ENCODE results near the gene SLBP. TPM values are rescaled to one million over a fixed set of nuclear protein-coding genes. Genes with fewer than 3 reads are reported as not detected.

The SLBP gene
- total RNA-seq, 1 donor from 2014 or later, result 60.2 TPM

- Mint-ChIP-seq H3K27me3 (ENCODE audit: low read depth) (no peaks in the 10 kb centered on the region), H3K4me1 (no peaks in the 10 kb centered on the region), H3K27ac (ENCODE audit: unreplicated experiment) (no peak overlapping the region), H3K36me3 (ENCODE audit: low read depth) (peaks cover 3% of the 10 kb centered on the region), H3K4me3 (no peak overlapping the region), H3K9me3 (no peaks in the 10 kb centered on the region)
- no peak for TF ChIP-seq CTCF (conservative IDR thresholded peaks at IDR 0.05)
- no peak for DNase-seq (ENCODE audit: low read depth, low spot score)
Measured at GRCh38 chr4:1744552-1744951, 32.4 kb upstream of the SLBP start.

DNA sequence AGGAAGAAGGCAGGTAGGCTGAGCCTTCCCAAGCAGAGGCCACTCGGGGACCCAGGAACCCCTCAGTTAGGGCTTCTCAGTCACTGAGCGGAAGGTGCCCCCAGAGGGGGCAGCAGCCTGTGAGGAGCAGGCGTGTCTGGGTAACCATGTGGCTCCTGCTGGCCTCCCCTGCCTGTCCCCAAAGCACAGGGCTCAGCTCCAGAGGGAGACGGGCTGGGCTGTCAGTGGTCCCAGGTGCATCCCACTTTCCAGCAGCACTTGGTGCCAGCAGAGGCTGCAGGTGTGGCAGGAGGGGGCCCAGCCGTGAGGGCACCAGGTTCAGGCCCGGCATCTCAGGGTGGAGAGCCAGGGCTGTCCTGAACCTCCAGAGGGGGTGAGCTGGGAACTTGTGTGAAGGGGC lies 31.9 kb upstream of the SLBP start:
- H3K4me3 Mint-ChIP-seq, result no peak overlapping the region
- no peak for DNase-seq (ENCODE audit: low read depth, low spot score)
- H3K9me3 Mint-ChIP-seq, result no peaks in the 10 kb centered on the region
- H3K4me1 Mint-ChIP-seq, result no peaks in the 10 kb centered on the region
- TF ChIP-seq CTCF (conservative IDR thresholded peaks at IDR 0.05), result no peak
- H3K27ac Mint-ChIP-seq (ENCODE audit: unreplicated experiment), result no peak overlapping the region
- H3K36me3 Mint-ChIP-seq (ENCODE audit: low read depth), result peaks cover 4% of the 10 kb centered on the region
- H3K27me3 Mint-ChIP-seq (ENCODE audit: low read depth), result no peaks in the 10 kb centered on the region

GRCh38 chr4:1743551-1743950 lies 31.4 kb upstream of the SLBP start:
- TF ChIP-seq CTCF (conservative IDR thresholded peaks at IDR 0.05), result no peak
- Mint-ChIP-seq H3K4me3 (no peak overlapping the region), H3K9me3 (no peaks in the 10 kb centered on the region), H3K27me3 (ENCODE audit: low read depth) (no peaks in the 10 kb centered on the region), H3K4me1 (no peaks in the 10 kb centered on the region), H3K36me3 (ENCODE audit: low read depth) (peaks cover 8% of the 10 kb centered on the region), H3K27ac (ENCODE audit: unreplicated experiment) (no peak overlapping the region)
- DNase-seq (ENCODE audit: low read depth, low spot score), result no peak

GRCh38 chr4:1741208-1741607 lies 29.1 kb upstream of the SLBP start:
- H3K27ac Mint-ChIP-seq (ENCODE audit: unreplicated experiment), result no peak overlapping the region
- no peaks in the 10 kb centered on the region for H3K9me3 Mint-ChIP-seq
- no peak for DNase-seq (ENCODE audit: low read depth, low spot score)
- peaks cover 20% of the 10 kb centered on the region for H3K36me3 Mint-ChIP-seq (ENCODE audit: low read depth)
- no peaks in the 10 kb centered on the region for H3K27me3 Mint-ChIP-seq (ENCODE audit: low read depth)
- H3K4me1 Mint-ChIP-seq, result no peaks in the 10 kb centered on the region
- TF ChIP-seq CTCF (conservative IDR thresholded peaks at IDR 0.05), result no peak
- no peak overlapping the region for H3K4me3 Mint-ChIP-seq

GRCh38 chr4:1740021-1740545 lies 28.0 kb upstream of the SLBP start:
- no peak for TF ChIP-seq CTCF (conservative IDR thresholded peaks at IDR 0.05)
- H3K4me1 Mint-ChIP-seq, result no peaks in the 10 kb centered on the region
- H3K4me3 Mint-ChIP-seq, result no peak overlapping the region
- H3K36me3 Mint-ChIP-seq (ENCODE audit: low read depth), result peaks cover 20% of the 10 kb centered on the region
- DNase-seq (ENCODE audit: low read depth, low spot score), result no peak
- no peak overlapping the region for H3K27ac Mint-ChIP-seq (ENCODE audit: unreplicated experiment)
- no peaks in the 10 kb centered on the region for H3K27me3 Mint-ChIP-seq (ENCODE audit: low read depth)
- no peaks in the 10 kb centered on the region for H3K9me3 Mint-ChIP-seq

GRCh38 chr4:1739358-1739757 lies 27.2 kb upstream of the SLBP start:
- no peaks in the 10 kb centered on the region for H3K27me3 Mint-ChIP-seq (ENCODE audit: low read depth)
- H3K4me3 Mint-ChIP-seq, result no peak overlapping the region
- no peak for TF ChIP-seq CTCF (conservative IDR thresholded peaks at IDR 0.05)
- H3K27ac Mint-ChIP-seq (ENCODE audit: unreplicated experiment), result no peak overlapping the region
- peaks cover 20% of the 10 kb centered on the region for H3K36me3 Mint-ChIP-seq (ENCODE audit: low read depth)
- H3K4me1 Mint-ChIP-seq, result no peaks in the 10 kb centered on the region
- no peaks in the 10 kb centered on the region for H3K9me3 Mint-ChIP-seq
- no peak for DNase-seq (ENCODE audit: low read depth, low spot score)
